Measurements from ENCODE around the gene MEIS1. TPM values are rescaled to one million over a fixed set of nuclear protein-coding genes. Genes with fewer than 3 reads are reported as not detected.

Gene MEIS1
- total and polyA plus RNA-seq, 2 donors (not counting 1 experiment from before 2014, with no cell fraction given): 48.3 to 139 TPM

- peak; percentile 42 to 73 for DNase-seq (ENCODE audit: low read depth in 2 of 2)
- Histone ChIP-seq H3K27ac (ENCODE audit: insufficient read depth, low read length) (peak overlapping the region; percentile 91), H2AFZ (ENCODE audit: low read length) (no peak overlapping the region), H3K4me1 (ENCODE audit: control insufficient read depth, extremely low read depth, insufficient read depth, low read length) (peaks cover 15% of the 10 kb centered on the region), H3K36me3 (ENCODE audit: control insufficient read depth, insufficient read depth, low read length) (peaks cover 4% of the 10 kb centered on the region), H4K20me1 (ENCODE audit: control insufficient read depth, extremely low read depth, insufficient read depth, low read length) (no peaks in the 10 kb centered on the region), H3K4me3 (replicated peaks in 1 of 4; ENCODE audit: control extremely low read depth in 1 of 4, insufficient read depth in 1 of 4, low read depth in 3 of 4, low read length in 4 of 4) (peak overlapping the region; percentile 61 to 75 (median 64)), H3K4me2 (ENCODE audit: extremely low read depth, insufficient read depth, low read length) (peak overlapping the region; percentile 99), H3K9ac (ENCODE audit: insufficient read depth, low read length) (peak overlapping the region; percentile 67), H3K79me2 (ENCODE audit: control insufficient read depth, insufficient read depth, low read length) (peaks cover 42% of the 10 kb centered on the region), H3K27me3 (ENCODE audit: control insufficient read depth, insufficient read depth, low read length) (no peaks in the 10 kb centered on the region), H3K9me3 (ENCODE audit: control insufficient read depth, insufficient read depth, low read depth, low read length) (no peaks in the 10 kb centered on the region)
- no peak for TF ChIP-seq CTCF (conservative IDR thresholded peaks at IDR 0.05 in 1 of 2, IDR thresholded peaks at IDR 0.05 in 1 of 2; ENCODE audit: low read depth in 1 of 2, low read length in 2 of 2)
- TF ChIP-seq EZH2 (IDR thresholded peaks at IDR 0.05; ENCODE audit: low read length, missing control alignments): no peak
Measured at GRCh38 chr2:66575625-66576310, 140.8 kb downstream of the MEIS1 start.

- H3K9me3 ChIP-seq (ENCODE audit: control insufficient read depth, insufficient read depth, low read depth, low read length): no peaks in the 10 kb centered on the region
- peaks cover 3% of the 10 kb centered on the region for H3K36me3 ChIP-seq (ENCODE audit: control insufficient read depth, insufficient read depth, low read length)
- H3K9ac ChIP-seq (ENCODE audit: insufficient read depth, low read length): peak overlapping the region; percentile 67
- H3K79me2 ChIP-seq (ENCODE audit: control insufficient read depth, insufficient read depth, low read length): peaks cover 41% of the 10 kb centered on the region
- peaks cover 15% of the 10 kb centered on the region for H3K4me1 ChIP-seq (ENCODE audit: control insufficient read depth, extremely low read depth, insufficient read depth, low read length)
- H3K27me3 ChIP-seq (ENCODE audit: control insufficient read depth, insufficient read depth, low read length): no peaks in the 10 kb centered on the region
- no peak overlapping the region for H2AFZ ChIP-seq (ENCODE audit: low read length)
- H4K20me1 ChIP-seq (ENCODE audit: control insufficient read depth, extremely low read depth, insufficient read depth, low read length): no peaks in the 10 kb centered on the region
- peak overlapping the region; percentile 91 for H3K27ac ChIP-seq (ENCODE audit: insufficient read depth, low read length)
- no peak for DNase-seq (ENCODE audit: low read depth in 2 of 2)
- no peak for TF ChIP-seq CTCF (conservative IDR thresholded peaks at IDR 0.05 in 1 of 2, IDR thresholded peaks at IDR 0.05 in 1 of 2; ENCODE audit: low read depth in 1 of 2, low read length in 2 of 2)
- no peak for TF ChIP-seq EZH2 (IDR thresholded peaks at IDR 0.05; ENCODE audit: low read length, missing control alignments)
- peak overlapping the region; percentile 99 for H3K4me2 ChIP-seq (ENCODE audit: extremely low read depth, insufficient read depth, low read length)
- H3K4me3 ChIP-seq (replicated peaks in 1 of 4; ENCODE audit: control extremely low read depth in 1 of 4, insufficient read depth in 1 of 4, low read depth in 3 of 4, low read length in 4 of 4): peak overlapping the region; percentile 61 to 75 (median 64)
Measured at GRCh38 chr2:66576311-66576560, 141.3 kb downstream of the MEIS1 start.

- Histone ChIP-seq H3K9ac (ENCODE audit: insufficient read depth, low read length) (peak overlapping the region; percentile 67), H3K4me2 (ENCODE audit: extremely low read depth, insufficient read depth, low read length) (peak overlapping the region; percentile 99), H3K79me2 (ENCODE audit: control insufficient read depth, insufficient read depth, low read length) (peaks cover 41% of the 10 kb centered on the region), H2AFZ (ENCODE audit: low read length) (no peak overlapping the region), H3K27ac (ENCODE audit: insufficient read depth, low read length) (peak overlapping the region; percentile 91), H3K4me1 (ENCODE audit: control insufficient read depth, extremely low read depth, insufficient read depth, low read length) (peaks cover 10% of the 10 kb centered on the region), H3K27me3 (ENCODE audit: control insufficient read depth, insufficient read depth, low read length) (no peaks in the 10 kb centered on the region), H3K4me3 (replicated peaks in 1 of 4; ENCODE audit: control extremely low read depth in 1 of 4, insufficient read depth in 1 of 4, low read depth in 3 of 4, low read length in 4 of 4) (peak overlapping the region; percentile 53 to 75 (median 63)), H3K36me3 (ENCODE audit: control insufficient read depth, insufficient read depth, low read length) (no peaks in the 10 kb centered on the region), H4K20me1 (ENCODE audit: control insufficient read depth, extremely low read depth, insufficient read depth, low read length) (no peaks in the 10 kb centered on the region), H3K9me3 (ENCODE audit: control insufficient read depth, insufficient read depth, low read depth, low read length) (no peaks in the 10 kb centered on the region)
- peak; percentile 42 to 89 for DNase-seq (ENCODE audit: low read depth in 2 of 2)
- TF ChIP-seq CTCF (conservative IDR thresholded peaks at IDR 0.05 in 1 of 2, IDR thresholded peaks at IDR 0.05 in 1 of 2; ENCODE audit: low read depth in 1 of 2, low read length in 2 of 2): peak in 1 of 2 donors; percentile 1
- TF ChIP-seq EZH2 (IDR thresholded peaks at IDR 0.05; ENCODE audit: low read length, missing control alignments): no peak
Measured at GRCh38 chr2:66576561-66577320, 141.8 kb downstream of the MEIS1 start.
